Loucy (cell line): ENCODE data around the gene C3orf18.

Experiments used
- H2AFZ ChIP-seq: fragments of 200-600 bp; sonication (generic); 2 replicates; pipeline ENCODE4 v1.6.0; 2016; ENCODE audit warnings: antibody characterized with exemption, mild to moderate bottlenecking, low read length, moderate library complexity
- H3F3A ChIP-seq: fragments of 200-600 bp; 2 replicates; pipeline ENCODE4 v1.6.0; 2016; ENCODE audit warnings: antibody characterized with exemption, low read depth, mild to moderate bottlenecking
- H3K27me3 ChIP-seq: fragments of 200-600 bp; sonication (generic); 2 replicates; pipeline ENCODE4 v1.6.1; 2014; ENCODE audit warnings: low read length, mild to moderate bottlenecking; ENCODE audit not compliant: insufficient read depth, poor library complexity, severe bottlenecking
- H3K36me3 ChIP-seq: fragments of 200-600 bp; sonication (generic); 2 replicates; pipeline ENCODE4 v1.6.1; 2016; ENCODE audit warnings: low read length; ENCODE audit not compliant: insufficient read depth
- H3K4me1 ChIP-seq: fragments of 200-600 bp; sonication (generic); 2 replicates; pipeline ENCODE4 v1.5.1; 2014; ENCODE audit warnings: low read length, mild to moderate bottlenecking; ENCODE audit not compliant: insufficient read depth, poor library complexity, severe bottlenecking
- H3K4me2 ChIP-seq: fragments of 200-600 bp; sonication (generic); 2 replicates; pipeline ENCODE4 v1.6.0; 2014; ENCODE audit warnings: antibody characterized with exemption, low read length, low read depth, mild to moderate bottlenecking; ENCODE audit not compliant: poor library complexity, severe bottlenecking
- H3K4me3 ChIP-seq: fragments of 200-600 bp; sonication (generic); 2 replicates; pipeline ENCODE4 v1.5.1; 2014; ENCODE audit warnings: low read length, mild to moderate bottlenecking, mixed read lengths; ENCODE audit not compliant: poor library complexity, severe bottlenecking
- H3K79me2 ChIP-seq: fragments of 200-600 bp; sonication (generic); 2 replicates; pipeline ENCODE4 v1.6.1; 2014; ENCODE audit warnings: low read length; ENCODE audit not compliant: insufficient read depth
- H3K9ac ChIP-seq: fragments of 200-600 bp; sonication (generic); 2 replicates; pipeline ENCODE4 v1.6.0; 2014; ENCODE audit warnings: mild to moderate bottlenecking, low read depth, low read length, moderate library complexity; ENCODE audit not compliant: poor library complexity, severe bottlenecking
- H3K9me2 ChIP-seq: fragments of 200-600 bp; sonication (generic); replicated peaks from 2 replicates; pipeline ENCODE4 v1.6.1; 2016; ENCODE audit warnings: low read depth, low read length, mixed read lengths
- H3K9me3 ChIP-seq: fragments of 200-600 bp; sonication (generic); 2 replicates; pipeline ENCODE4 v1.6.1; 2014; ENCODE audit warnings: mild to moderate bottlenecking, antibody characterized with exemption, low read length, low read depth; ENCODE audit not compliant: insufficient read depth
- H4K20me1 ChIP-seq: fragments of 200-600 bp; sonication (generic); 2 replicates; pipeline ENCODE4 v1.6.0; 2014; ENCODE audit warnings: antibody characterized with exemption, low read length, mild to moderate bottlenecking; ENCODE audit not compliant: insufficient read depth, poor library complexity, severe bottlenecking
- CTCF ChIP-seq: fragments of 200-600 bp; sonication (generic); conservative IDR thresholded peaks from 2 replicates; pipeline ENCODE4 v1.5.1; 2014; ENCODE audit warnings: mild to moderate bottlenecking, antibody characterized with exemption, low read length
- EZH2phosphoT487 ChIP-seq: fragments of 200-600 bp; IDR thresholded peaks from 2 replicates; pipeline ENCODE4 v1.6.1; 2018; ENCODE audit warnings: antibody characterized with exemption, mild to moderate bottlenecking, moderate library complexity, borderline replicate concordance

C3orf18 gene

GRCh38 chr3:50599716-50600118 is 32.2 kb upstream of the C3orf18 start:
- no peaks in the 10 kb centered on the region for H3F3A ChIP-seq
- no peak overlapping the region for H3K4me2 ChIP-seq
- no peak overlapping the region for H2AFZ ChIP-seq
- TF ChIP-seq CTCF (no peak), EZH2phosphoT487 (no peak)
- H3K9me2 ChIP-seq, result no peaks in the 10 kb centered on the region
- H3K4me3 ChIP-seq, result no peak overlapping the region
- H3K36me3 ChIP-seq, result no peaks in the 10 kb centered on the region
- H3K9me3 ChIP-seq, result no peaks in the 10 kb centered on the region
- no peaks in the 10 kb centered on the region for H3K4me1 ChIP-seq
- H3K27me3 ChIP-seq, result no peaks in the 10 kb centered on the region
- no peak overlapping the region for H3K9ac ChIP-seq
- no peaks in the 10 kb centered on the region for H3K79me2 ChIP-seq
- no peaks in the 10 kb centered on the region for H4K20me1 ChIP-seq

GRCh38 chr3:50599115-50599715 is 31.7 kb upstream of the C3orf18 start:
- Histone ChIP-seq H3K9me2 (no peaks in the 10 kb centered on the region), H3K27me3 (no peaks in the 10 kb centered on the region), H3F3A (no peaks in the 10 kb centered on the region), H3K4me3 (no peak overlapping the region), H3K9me3 (no peaks in the 10 kb centered on the region), H3K9ac (no peak overlapping the region), H4K20me1 (no peaks in the 10 kb centered on the region), H2AFZ (no peak overlapping the region), H3K36me3 (no peaks in the 10 kb centered on the region), H3K4me1 (no peaks in the 10 kb centered on the region), H3K79me2 (no peaks in the 10 kb centered on the region), H3K4me2 (no peak overlapping the region)
- no peak for TF ChIP-seq CTCF

GRCh38 chr3:50594253-50594785 is 26.8 kb upstream of the C3orf18 start:
- Histone ChIP-seq H3F3A (no peaks in the 10 kb centered on the region), H3K4me1 (peaks cover 11% of the 10 kb centered on the region), H3K27me3 (no peaks in the 10 kb centered on the region), H3K4me2 (no peak overlapping the region), H3K9me2 (no peaks in the 10 kb centered on the region), H3K9me3 (no peaks in the 10 kb centered on the region), H2AFZ (no peak overlapping the region), H3K36me3 (no peaks in the 10 kb centered on the region), H3K4me3 (no peak overlapping the region), H4K20me1 (no peaks in the 10 kb centered on the region), H3K79me2 (no peaks in the 10 kb centered on the region), H3K9ac (no peak overlapping the region)
- TF ChIP-seq EZH2phosphoT487 (no peak), CTCF (no peak)
